PFSK-1 (cell line): Measurements from ENCODE around the gene CTH.

Experiments used
- POLR2AphosphoS5 ChIP-seq: IDR thresholded peaks from 2 replicates; pipeline ENCODE4 v1.6.1; 2012; ENCODE audit warnings: low read depth, mild to moderate bottlenecking, control low read depth, low read length, moderate library complexity
- REST ChIP-seq, 2 experiments: IDR thresholded peaks; 2 replicates each; pipeline versions ENCODE4 v1.6.1 to v1.8.0; 2011 to 2012; ENCODE audit warnings: low read depth in 2 of 2, low read length in 2 of 2, control low read depth in 1 of 2, inconsistent platforms in 1 of 2, mild to moderate bottlenecking in 1 of 2, moderate library complexity in 1 of 2; ENCODE audit not compliant: insufficient read depth in 1 of 2
- SIN3A ChIP-seq: IDR thresholded peaks from 2 replicates; pipeline ENCODE4 v1.6.1; 2012; ENCODE audit warnings: mild to moderate bottlenecking, low read length, moderate library complexity, borderline replicate concordance; ENCODE audit not compliant: insufficient read depth

- TF ChIP-seq REST (IDR thresholded peaks at IDR 0.05; ENCODE audit: insufficient read depth in 1 of 2, low read depth in 2 of 2, low read length in 2 of 2) (no peak), POLR2AphosphoS5 (no peak), SIN3A (no peak)
These were observed 10.7 kb upstream of the CTH start for GRCh38 chr1:70400335-70400734.
